CD14-positive monocyte (primary cell): ENCODE measurements around the gene LIMK2. TPM values are rescaled to one million over a fixed set of nuclear protein-coding genes. Genes with fewer than 3 reads are reported as not detected.

ENCODE experiments used
- DNase-seq, 3 donors: peaks; one replicate each; pipeline ENCODE4 v3.0.0-alpha.2; 2011 to 2022
- H2AFZ ChIP-seq: 2 replicates; pipeline ENCODE4 v1.6.0; 2012; ENCODE audit warnings: mild to moderate bottlenecking, low read depth, low read length, inconsistent platforms; ENCODE audit not compliant: insufficient read depth, poor library complexity, severe bottlenecking
- H3K27ac ChIP-seq, 2 donors: 1 replicate in 1 of 2; 2 replicates in 1 of 2; pipeline ENCODE4 v1.5.1; 2012 to 2013; ENCODE audit warnings: low read length in 2 of 2, control low read depth in 1 of 2, inconsistent platforms in 1 of 2, low read depth in 1 of 2, mild to moderate bottlenecking in 1 of 2
- H3K27me3 ChIP-seq, 2 donors: one replicate each; pipeline versions ENCODE4 v1.6.0 to v1.6.1; 2011 to 2013; ENCODE audit warnings: low read length in 2 of 2; ENCODE audit not compliant: control insufficient read depth in 2 of 2, insufficient read depth in 2 of 2
- H3K36me3 ChIP-seq, 2 donors: replicated peaks in 1 of 2; 1 replicate in 1 of 2; 2 replicates in 1 of 2; pipeline versions ENCODE4 v1.5.1 to v1.6.1; 2012 to 2013; ENCODE audit warnings: low read length in 2 of 2, control low read depth in 1 of 2, inconsistent platforms in 1 of 2, mild to moderate bottlenecking in 1 of 2; ENCODE audit not compliant: insufficient read depth in 2 of 2, control insufficient read depth in 1 of 2
- H3K4me1 ChIP-seq, 2 donors: 1 replicate in 1 of 2; 2 replicates in 1 of 2; pipeline versions ENCODE4 v1.5.1 to v1.6.1; 2012 to 2013; ENCODE audit warnings: low read length in 2 of 2, control low read depth in 1 of 2, inconsistent platforms in 1 of 2, mild to moderate bottlenecking in 1 of 2, moderate library complexity in 1 of 2; ENCODE audit not compliant: insufficient read depth in 2 of 2, control insufficient read depth in 1 of 2
- H3K4me2 ChIP-seq: replicated peaks from 2 replicates; pipeline ENCODE3; 2012; ENCODE audit warnings: low read length, moderate library complexity, mild to moderate bottlenecking; ENCODE audit not compliant: poor library complexity, severe bottlenecking; ENCODE audit errors: extremely low read depth
- H3K4me3 ChIP-seq, 3 experiments: fragments of 200-600 bp in 1 of 3; sonication (generic) in 1 of 3; replicated peaks in 1 of 3; 1 replicate in 2 of 3; 2 replicates in 1 of 3; pipeline ENCODE4 v1.5.1; 2011 to 2013; ENCODE audit warnings: low read length in 3 of 3, mild to moderate bottlenecking in 3 of 3, control low read depth in 2 of 3, low read depth in 2 of 3, inconsistent platforms in 1 of 3, moderate library complexity in 1 of 3
- H3K79me2 ChIP-seq: 2 replicates; pipeline ENCODE4 v1.6.0; 2012; ENCODE audit warnings: mild to moderate bottlenecking, control low read depth, inconsistent platforms, low read length, moderate library complexity; ENCODE audit not compliant: insufficient read depth
- H3K9ac ChIP-seq: 2 replicates; pipeline ENCODE4 v1.6.0; 2017; ENCODE audit warnings: low read length, mild to moderate bottlenecking; ENCODE audit not compliant: insufficient read depth, poor library complexity, severe bottlenecking
- H3K9me3 ChIP-seq, 2 donors: replicated peaks in 1 of 2; 1 replicate in 1 of 2; 2 replicates in 1 of 2; pipeline versions ENCODE4 v1.5.1 to v1.6.1; 2012 to 2013; ENCODE audit warnings: low read length in 2 of 2, control low read depth in 1 of 2; ENCODE audit not compliant: control insufficient read depth in 1 of 2, insufficient read depth in 1 of 2
- H4K20me1 ChIP-seq: 2 replicates; pipeline ENCODE4 v1.6.0; 2012; ENCODE audit warnings: mild to moderate bottlenecking, low read length, control low read depth, moderate library complexity; ENCODE audit not compliant: insufficient read depth
- H3K27ac Mint-ChIP-seq, 7 donors: one replicate each; pipeline ENCODE4 v1.8.0; 2020; ENCODE audit warnings: mild to moderate bottlenecking in 7 of 7, mixed read lengths in 7 of 7, moderate library complexity in 6 of 7, inconsistent platforms in 2 of 7
- H3K27me3 Mint-ChIP-seq, 3 donors: one replicate each; pipeline ENCODE4 v1.8.0; 2021 to 2022; ENCODE audit warnings: low read depth in 3 of 3, mild to moderate bottlenecking in 3 of 3, mixed read lengths in 3 of 3, moderate library complexity in 3 of 3, inconsistent platforms in 1 of 3
- H3K36me3 Mint-ChIP-seq, 2 donors: one replicate each; pipeline ENCODE4 v1.8.0; 2020; ENCODE audit warnings: mixed read lengths in 2 of 2, inconsistent platforms in 1 of 2, mild to moderate bottlenecking in 1 of 2
- H3K4me1 Mint-ChIP-seq: one replicate; pipeline ENCODE4 v1.8.0; 2020; ENCODE audit warnings: mild to moderate bottlenecking, mixed read lengths
- H3K4me3 Mint-ChIP-seq, 2 donors: one replicate each; pipeline ENCODE4 v1.8.0; 2020; ENCODE audit warnings: mild to moderate bottlenecking in 2 of 2, mixed read lengths in 2 of 2, moderate library complexity in 1 of 2
- H3K9me3 Mint-ChIP-seq, 7 donors: one replicate each; pipeline ENCODE4 v1.8.0; 2020 to 2022; ENCODE audit warnings: mixed read lengths in 7 of 7, mild to moderate bottlenecking in 6 of 7, moderate library complexity in 6 of 7, inconsistent platforms in 2 of 7
- WGBS: methylation state at CpG from one replicate; pipeline ENCODE4 v1.1.5; 2013; ENCODE audit warnings: missing lambda C conversion rate; ENCODE audit not compliant: insufficient coverage; 5-methylcytosine and 5-hydroxymethylcytosine counted together
- intact Hi-C, 2 donors: fragments of 100-400 bp; cut with micrococcal nuclease; formaldehyde crosslinking; loops; one replicate each; pipeline versions ENCODE4 v1.15.0 to v1.15.1; 2023
- polyA plus RNA-seq, 3 donors: library from polyadenylated mRNA; depleted of rRNA in 1 of 3; unstranded in 2 of 3; stranded (reverse) in 1 of 3; fragments of 300-500 nt in 2 of 3; fragments of >200 nt in 1 of 3; fragmentation: Illumina TruSeq in 2 of 3; gene quantifications; 1 replicate in 2 of 3; 2 replicates in 1 of 3; pipeline ENCODE4 v1.2.3, GENCODE V29; 2012 to 2021
- TF ChIP-seq, protein P1 (sequence below): fragments of 200-600 bp; IDR thresholded peaks from one replicate; pipeline ENCODE4 v1.8.0; 2022; ENCODE audit warnings: antibody characterized with exemption, mild to moderate bottlenecking

Gene LIMK2
- polyA plus RNA-seq, 3 donors, result 5.5 to 14.2 (median 10.1) TPM

DNA sequence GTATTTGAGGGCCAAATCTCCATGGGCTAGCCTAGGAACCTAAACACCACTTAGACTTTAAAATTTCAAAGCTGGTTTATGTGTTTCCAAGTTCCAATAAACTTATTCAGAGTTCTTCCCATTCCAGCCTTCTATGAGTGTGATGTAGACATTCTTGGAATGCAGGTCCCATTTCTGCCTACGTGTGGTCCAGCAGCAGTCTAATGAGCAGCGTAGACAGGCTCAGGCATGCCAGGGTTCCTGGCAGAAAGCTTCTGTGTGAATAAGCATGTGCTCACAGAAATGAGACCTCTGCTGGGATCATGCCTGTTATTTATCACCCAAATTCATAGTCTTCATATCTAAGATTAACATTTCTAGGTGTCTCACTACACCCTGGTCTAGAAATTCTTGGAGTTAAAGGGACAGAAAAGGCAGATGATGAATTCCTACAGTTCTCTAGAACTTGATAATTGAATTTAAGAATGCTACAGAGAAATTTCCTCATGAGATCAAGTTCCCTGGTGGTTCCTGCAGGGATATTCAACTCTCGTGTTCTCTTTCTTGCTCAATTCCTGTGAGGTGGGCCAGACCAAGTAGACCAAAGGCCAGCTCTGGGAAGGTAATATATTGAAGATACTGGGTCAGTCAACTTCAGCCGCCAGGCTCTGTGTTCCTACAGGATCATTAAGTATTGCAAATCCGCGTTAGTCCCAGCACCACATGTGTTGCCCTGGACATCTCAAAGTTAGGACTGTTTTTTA lies 34.5 kb upstream of the LIMK2 start:
- peaks cover 4 to 7% of the 10 kb centered on the region in 2 donors for H3K4me1 ChIP-seq
- H3K27ac Mint-ChIP-seq, result peak overlapping the region in 1 of 7 donors; percentile 42

DNA sequence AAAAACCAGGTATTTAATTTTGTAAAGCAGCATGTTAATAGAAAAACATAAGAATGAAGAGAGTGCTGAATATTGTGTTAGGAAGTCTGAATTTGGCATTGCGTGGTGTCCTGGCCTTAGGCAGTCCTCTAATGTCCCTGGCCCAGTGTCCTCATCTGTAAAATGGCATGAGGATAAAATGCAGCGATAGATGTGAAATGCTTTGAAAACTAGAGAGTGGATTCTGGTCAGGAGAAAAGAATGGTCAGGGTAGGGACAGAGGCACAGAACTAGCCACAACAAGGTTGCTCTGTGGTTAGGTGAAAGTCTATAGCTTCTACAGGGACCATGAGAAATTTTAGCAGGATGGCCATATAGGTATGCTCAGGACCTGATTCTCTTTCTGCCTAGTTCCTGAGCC lies 33.2 kb upstream of the LIMK2 start:
- Histone ChIP-seq H3K4me3 (no peak overlapping the region), H3K36me3 (peaks cover 27 to 50% of the 10 kb centered on the region in 2 donors), H3K79me2 (peaks cover 61% of the 10 kb centered on the region), H3K4me2 (no peak overlapping the region), H3K9me3 (no peaks in the 10 kb centered on the region), H3K27me3 (no peaks in the 10 kb centered on the region), H4K20me1 (peaks cover 62% of the 10 kb centered on the region), H2AFZ (no peak overlapping the region), H3K27ac (no peak overlapping the region), H3K9ac (no peak overlapping the region), H3K4me1 (no peaks in the 10 kb centered on the region)
- TF ChIP-seq, protein P1, sequence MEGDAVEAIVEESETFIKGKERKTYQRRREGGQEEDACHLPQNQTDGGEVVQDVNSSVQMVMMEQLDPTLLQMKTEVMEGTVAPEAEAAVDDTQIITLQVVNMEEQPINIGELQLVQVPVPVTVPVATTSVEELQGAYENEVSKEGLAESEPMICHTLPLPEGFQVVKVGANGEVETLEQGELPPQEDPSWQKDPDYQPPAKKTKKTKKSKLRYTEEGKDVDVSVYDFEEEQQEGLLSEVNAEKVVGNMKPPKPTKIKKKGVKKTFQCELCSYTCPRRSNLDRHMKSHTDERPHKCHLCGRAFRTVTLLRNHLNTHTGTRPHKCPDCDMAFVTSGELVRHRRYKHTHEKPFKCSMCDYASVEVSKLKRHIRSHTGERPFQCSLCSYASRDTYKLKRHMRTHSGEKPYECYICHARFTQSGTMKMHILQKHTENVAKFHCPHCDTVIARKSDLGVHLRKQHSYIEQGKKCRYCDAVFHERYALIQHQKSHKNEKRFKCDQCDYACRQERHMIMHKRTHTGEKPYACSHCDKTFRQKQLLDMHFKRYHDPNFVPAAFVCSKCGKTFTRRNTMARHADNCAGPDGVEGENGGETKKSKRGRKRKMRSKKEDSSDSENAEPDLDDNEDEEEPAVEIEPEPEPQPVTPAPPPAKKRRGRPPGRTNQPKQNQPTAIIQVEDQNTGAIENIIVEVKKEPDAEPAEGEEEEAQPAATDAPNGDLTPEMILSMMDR, result no peak
- WGBS, result 100% methylated on average over 2 of the region's 2 CpGs
- peaks cover 29 to 74% of the 10 kb centered on the region in 2 donors for H3K36me3 Mint-ChIP-seq
- no peaks in the 10 kb centered on the region for H3K27me3 Mint-ChIP-seq
- no peak overlapping the region for H3K4me3 Mint-ChIP-seq
- no peak for DNase-seq
- H3K4me1 Mint-ChIP-seq, result peaks cover under 1% of the 10 kb centered on the region
- peak overlapping the region in 1 of 7 donors; percentile 61 for H3K27ac Mint-ChIP-seq
- peaks cover 0 to 2% (median 0%) of the 10 kb centered on the region in 7 donors for H3K9me3 Mint-ChIP-seq
- intact Hi-C loops, result no loop called here

More for the DNA sequence above, 34.5 kb upstream of the LIMK2 start:
- Histone ChIP-seq H3K4me2 (no peak overlapping the region), H3K9me3 (no peaks in the 10 kb centered on the region), H3K27me3 (no peaks in the 10 kb centered on the region), H3K27ac (no peak overlapping the region), H3K36me3 (peaks cover 25 to 50% of the 10 kb centered on the region in 2 donors), H4K20me1 (peaks cover 64% of the 10 kb centered on the region), H3K4me3 (no peak overlapping the region), H3K9ac (no peak overlapping the region), H3K79me2 (peaks cover 74% of the 10 kb centered on the region), H2AFZ (no peak overlapping the region)
- Mint-ChIP-seq H3K36me3 (peaks cover 31 to 70% of the 10 kb centered on the region in 2 donors), H3K27me3 (no peaks in the 10 kb centered on the region), H3K9me3 (peaks cover 0 to 2% (median 0%) of the 10 kb centered on the region in 7 donors), H3K4me3 (no peak overlapping the region), H3K4me1 (peaks cover 12% of the 10 kb centered on the region)
- 93% methylated on average over 6 of the region's 6 CpGs for WGBS
- intact Hi-C loops, result no loop called here
- TF ChIP-seq, protein P1, result no peak
- no peak for DNase-seq
